TTC549 (cell line): ENCODE data around the gene HOXD1.

ENCODE experiments used
- FAIRE-seq: peaks from 2 replicates; lab custom pipeline; 2012; peaks lifted over from hg19 to GRCh38; lab: Jason Lieb, UNC

Gene HOXD1

GRCh38 chr2:176165370-176166050 is 23.0 kb upstream of the HOXD1 start:
- no peak for FAIRE-seq

- no peak for FAIRE-seq
Measured at GRCh38 chr2:176166272-176166671, 22.2 kb upstream of the HOXD1 start.

GRCh38 chr2:176167398-176167797 is 21.1 kb upstream of the HOXD1 start:
- no peak for FAIRE-seq

GRCh38 chr2:176169181-176169580 is 19.3 kb upstream of the HOXD1 start:
- FAIRE-seq: no peak

GRCh38 chr2:176169711-176170110 is 18.8 kb upstream of the HOXD1 start:
- FAIRE-seq: no peak

- FAIRE-seq: no peak
Measured at GRCh38 chr2:176170602-176171305, 17.7 kb upstream of the HOXD1 start.

- no peak for FAIRE-seq
Measured at GRCh38 chr2:176171351-176172006, 17.0 kb upstream of the HOXD1 start.

- no peak for FAIRE-seq
Measured at GRCh38 chr2:176172007-176172894, 16.2 kb upstream of the HOXD1 start.

- no peak for FAIRE-seq
Measured at GRCh38 chr2:176172895-176173566, 15.4 kb upstream of the HOXD1 start.

GRCh38 chr2:176173567-176174381 is 14.7 kb upstream of the HOXD1 start:
- FAIRE-seq: no peak

- FAIRE-seq: no peak
Measured at GRCh38 chr2:176174382-176174823, 14.1 kb upstream of the HOXD1 start.

- FAIRE-seq: no peak
Measured at GRCh38 chr2:176174824-176175708, 13.4 kb upstream of the HOXD1 start.

- no peak for FAIRE-seq
Measured at GRCh38 chr2:176175709-176176607, 12.5 kb upstream of the HOXD1 start.

GRCh38 chr2:176177580-176178037 is 10.9 kb upstream of the HOXD1 start:
- FAIRE-seq: no peak

- FAIRE-seq: no peak
Measured at GRCh38 chr2:176178038-176178756, 10.3 kb upstream of the HOXD1 start.

- FAIRE-seq: no peak
Measured at GRCh38 chr2:176178757-176179295, 9.6 kb upstream of the HOXD1 start.

- FAIRE-seq: no peak
Measured at GRCh38 chr2:176181551-176181950, 6.9 kb upstream of the HOXD1 start.

- FAIRE-seq: no peak
Measured at GRCh38 chr2:176182671-176183070, 5.8 kb upstream of the HOXD1 start.
